Activated naive CD8-positive, alpha-beta T cell treated with anti-CD3 and anti-CD28 coated beads for 36 hours (primary cell): ENCODE measurements around the gene AGO4. TPM values are rescaled to one million over a fixed set of nuclear protein-coding genes. Genes with fewer than 3 reads are reported as not detected.
"Not testable (repeated sequence)": the region's sequence is repeated elsewhere in the genome, so short reads cannot be mapped to it uniquely, and the experiment has no call there.

ENCODE experiments used
- DNase-seq: peaks from one replicate; pipeline ENCODE4 v3.0.0; 2021
- H3K27ac Mint-ChIP-seq: one replicate; pipeline ENCODE4 v1.8.0; 2022; ENCODE audit warnings: mild to moderate bottlenecking, moderate library complexity, mixed read lengths
- H3K27me3 Mint-ChIP-seq: one replicate; pipeline ENCODE4 v1.8.0; 2022; ENCODE audit warnings: mild to moderate bottlenecking, mixed read lengths
- H3K36me3 Mint-ChIP-seq: one replicate; pipeline ENCODE4 v1.8.0; 2021; ENCODE audit warnings: mild to moderate bottlenecking, mixed read lengths
- H3K4me1 Mint-ChIP-seq: one replicate; pipeline ENCODE4 v1.8.0; 2021; ENCODE audit warnings: mixed read lengths
- H3K4me3 Mint-ChIP-seq: one replicate; pipeline ENCODE4 v1.8.0; 2022; ENCODE audit warnings: mild to moderate bottlenecking, moderate library complexity, mixed read lengths
- H3K9me3 Mint-ChIP-seq: one replicate; pipeline ENCODE4 v1.8.0; 2022; ENCODE audit warnings: mixed read lengths
- total RNA-seq, 2 experiments: library from RNA; stranded (reverse); gene quantifications; one replicate each; pipeline ENCODE4 v1.2.3, GENCODE V29; 2021

Gene AGO4
- total RNA-seq, result 1 to 10 TPM; 2.1 to 3.0 TPM

GRCh38 chr1:35807614-35808449 lies at the start of gene AGO4:
AGO4 (plus strand) TSS chr1:35808016; CDS start chr1:35808417, 401 bp downstream.
- H3K36me3 Mint-ChIP-seq, result no peaks in the 10 kb centered on the region
- H3K27me3 Mint-ChIP-seq, result no peaks in the 10 kb centered on the region
- H3K9me3 Mint-ChIP-seq, result no peaks in the 10 kb centered on the region
- H3K4me3 Mint-ChIP-seq, result peak within 1 kb of the TSS; percentile 82
- H3K27ac Mint-ChIP-seq, result peak within 1 kb of the TSS; percentile 80
- DNase-seq, result peak; percentile 52
- H3K4me1 Mint-ChIP-seq, result peaks cover 28% of the 10 kb centered on the region

- no peaks in the 10 kb centered on the region for H3K9me3 Mint-ChIP-seq
- H3K36me3 Mint-ChIP-seq, result peaks cover 51% of the 10 kb centered on the region
- H3K4me1 Mint-ChIP-seq, result peaks cover 6% of the 10 kb centered on the region
- H3K27me3 Mint-ChIP-seq, result no peaks in the 10 kb centered on the region
- no peak overlapping the region for H3K27ac Mint-ChIP-seq
- no peak for DNase-seq
- no peak overlapping the region for H3K4me3 Mint-ChIP-seq
Observed at GRCh38 chr1:35762141-35762540, 45.7 kb upstream of the AGO4 start.

- peaks cover 10% of the 10 kb centered on the region for H3K4me1 Mint-ChIP-seq
- H3K27me3 Mint-ChIP-seq, result no peaks in the 10 kb centered on the region
- no peak for DNase-seq
- H3K4me3 Mint-ChIP-seq, result no peak overlapping the region
- peaks cover 56% of the 10 kb centered on the region for H3K36me3 Mint-ChIP-seq
- H3K27ac Mint-ChIP-seq, result no peak overlapping the region
- no peaks in the 10 kb centered on the region for H3K9me3 Mint-ChIP-seq
Observed at GRCh38 chr1:35763201-35763600, 44.6 kb upstream of the AGO4 start.

- no peak overlapping the region for H3K27ac Mint-ChIP-seq
- peaks cover 13% of the 10 kb centered on the region for H3K4me1 Mint-ChIP-seq
- H3K27me3 Mint-ChIP-seq, result no peaks in the 10 kb centered on the region
- H3K36me3 Mint-ChIP-seq, result peaks cover 59% of the 10 kb centered on the region
- DNase-seq, result no peak
- no peaks in the 10 kb centered on the region for H3K9me3 Mint-ChIP-seq
- H3K4me3 Mint-ChIP-seq, result no peak overlapping the region
Observed at GRCh38 chr1:35764283-35764682, 43.5 kb upstream of the AGO4 start.

GRCh38 chr1:35768350-35769187 lies 39.2 kb upstream of the AGO4 start:
- Mint-ChIP-seq H3K9me3 (no peaks in the 10 kb centered on the region), H3K36me3 (peaks cover 27% of the 10 kb centered on the region), H3K27ac (peak overlapping the region; percentile 65), H3K4me1 (peaks cover 15% of the 10 kb centered on the region), H3K27me3 (peaks cover 4% of the 10 kb centered on the region), H3K4me3 (peak overlapping the region; percentile 86)
- no peak for DNase-seq

GRCh38 chr1:35769188-35769758 lies 38.5 kb upstream of the AGO4 start:
- Mint-ChIP-seq H3K27me3 (peaks cover 4% of the 10 kb centered on the region), H3K4me3 (peak overlapping the region; percentile 86), H3K36me3 (peaks cover 22% of the 10 kb centered on the region), H3K9me3 (no peaks in the 10 kb centered on the region), H3K27ac (peak overlapping the region; percentile 65), H3K4me1 (peaks cover 12% of the 10 kb centered on the region)
- peak; percentile 91 for DNase-seq

GRCh38 chr1:35773711-35774110 lies 34.1 kb upstream of the AGO4 start:
- no peak overlapping the region for H3K27ac Mint-ChIP-seq
- peaks cover 4% of the 10 kb centered on the region for H3K36me3 Mint-ChIP-seq
- no peak overlapping the region for H3K4me3 Mint-ChIP-seq

GRCh38 chr1:35776172-35776571 lies 31.6 kb upstream of the AGO4 start:
- not testable (repeated sequence) for H3K4me1 Mint-ChIP-seq, H3K27ac Mint-ChIP-seq

More at GRCh38 chr1:35773711-35774110, 34.1 kb upstream of the AGO4 start:
- Mint-ChIP-seq H3K27me3 (peaks cover 4% of the 10 kb centered on the region), H3K4me1 (peaks cover 4% of the 10 kb centered on the region), H3K9me3 (no peaks in the 10 kb centered on the region)
- no peak for DNase-seq

GRCh38 chr1:35777109-35777508 lies 30.7 kb upstream of the AGO4 start:
- H3K27me3 Mint-ChIP-seq, result no peaks in the 10 kb centered on the region
- no peak overlapping the region for H3K4me3 Mint-ChIP-seq
- no peak overlapping the region for H3K27ac Mint-ChIP-seq
- no peaks in the 10 kb centered on the region for H3K4me1 Mint-ChIP-seq
- H3K9me3 Mint-ChIP-seq, result no peaks in the 10 kb centered on the region
- DNase-seq, result no peak
- no peaks in the 10 kb centered on the region for H3K36me3 Mint-ChIP-seq

More at GRCh38 chr1:35776172-35776571, 31.6 kb upstream of the AGO4 start:
- H3K4me3 Mint-ChIP-seq, DNase-seq, H3K36me3 Mint-ChIP-seq, H3K27me3 Mint-ChIP-seq, H3K9me3 Mint-ChIP-seq: not testable (repeated sequence)

GRCh38 chr1:35783055-35783583 lies 24.7 kb upstream of the AGO4 start:
- no peak overlapping the region for H3K27ac Mint-ChIP-seq
- H3K9me3 Mint-ChIP-seq, result no peaks in the 10 kb centered on the region
- no peaks in the 10 kb centered on the region for H3K4me1 Mint-ChIP-seq
- no peak for DNase-seq
- no peak overlapping the region for H3K4me3 Mint-ChIP-seq
- H3K36me3 Mint-ChIP-seq, result no peaks in the 10 kb centered on the region
- no peaks in the 10 kb centered on the region for H3K27me3 Mint-ChIP-seq

GRCh38 chr1:35784364-35784763 lies 23.5 kb upstream of the AGO4 start:
- not testable (repeated sequence) for H3K27me3 Mint-ChIP-seq, H3K4me3 Mint-ChIP-seq, H3K27ac Mint-ChIP-seq, H3K4me1 Mint-ChIP-seq, H3K9me3 Mint-ChIP-seq, H3K36me3 Mint-ChIP-seq, DNase-seq

- no peak for DNase-seq
- no peak overlapping the region for H3K27ac Mint-ChIP-seq
- no peaks in the 10 kb centered on the region for H3K9me3 Mint-ChIP-seq
- H3K27me3 Mint-ChIP-seq, result no peaks in the 10 kb centered on the region
- H3K36me3 Mint-ChIP-seq, result no peaks in the 10 kb centered on the region
- no peak overlapping the region for H3K4me3 Mint-ChIP-seq
- no peaks in the 10 kb centered on the region for H3K4me1 Mint-ChIP-seq
Observed at GRCh38 chr1:35788139-35788538, 19.7 kb upstream of the AGO4 start.

GRCh38 chr1:35790670-35791069 lies 17.1 kb upstream of the AGO4 start:
- Mint-ChIP-seq H3K27me3 (no peaks in the 10 kb centered on the region), H3K36me3 (no peaks in the 10 kb centered on the region), H3K27ac (no peak overlapping the region), H3K9me3 (no peaks in the 10 kb centered on the region), H3K4me3 (no peak overlapping the region), H3K4me1 (no peaks in the 10 kb centered on the region)
- DNase-seq, result no peak

- H3K27me3 Mint-ChIP-seq, result no peaks in the 10 kb centered on the region
- H3K9me3 Mint-ChIP-seq, result no peaks in the 10 kb centered on the region
- peak overlapping the region; percentile 2 for H3K27ac Mint-ChIP-seq
- H3K36me3 Mint-ChIP-seq, result no peaks in the 10 kb centered on the region
- H3K4me3 Mint-ChIP-seq, result no peak overlapping the region
- H3K4me1 Mint-ChIP-seq, result no peaks in the 10 kb centered on the region
- no peak for DNase-seq
Observed at GRCh38 chr1:35795295-35795694, 12.5 kb upstream of the AGO4 start.

GRCh38 chr1:35797380-35797779 lies 10.4 kb upstream of the AGO4 start:
- no peaks in the 10 kb centered on the region for H3K4me1 Mint-ChIP-seq
- H3K9me3 Mint-ChIP-seq, result no peaks in the 10 kb centered on the region
- DNase-seq, result no peak
- H3K27me3 Mint-ChIP-seq, result no peaks in the 10 kb centered on the region
- H3K27ac Mint-ChIP-seq, result no peak overlapping the region
- no peak overlapping the region for H3K4me3 Mint-ChIP-seq
- H3K36me3 Mint-ChIP-seq, result no peaks in the 10 kb centered on the region
